Hepatocyte (in vitro differentiated cells): ENCODE measurements around the gene GSAP. TPM values are rescaled to one million over a fixed set of nuclear protein-coding genes. Genes with fewer than 3 reads are reported as not detected.

Source experiments
- DNase-seq: peaks from one replicate; pipeline ENCODE4 v3.0.0-alpha.2; 2016; ENCODE audit warnings: low spot score
- H2AFZ ChIP-seq: fragments of 200-600 bp; sonication (generic); 2 replicates; pipeline ENCODE4 v1.6.0; 2016; ENCODE audit warnings: antibody characterized with exemption, mild to moderate bottlenecking
- H3K27ac ChIP-seq: fragments of 200-600 bp; sonication (generic); 2 replicates; pipeline ENCODE4 v1.5.1; 2016; ENCODE audit warnings: mild to moderate bottlenecking
- H3K27me3 ChIP-seq: fragments of 200-600 bp; sonication (generic); 2 replicates; pipeline ENCODE4 v1.6.1; 2016
- H3K36me3 ChIP-seq: fragments of 200-600 bp; sonication (generic); replicated peaks from 2 replicates; pipeline ENCODE4 v1.5.1; 2016; ENCODE audit warnings: low read depth; ENCODE audit not compliant: insufficient read depth
- H3K4me1 ChIP-seq: fragments of 200-600 bp; sonication (generic); 2 replicates; pipeline ENCODE4 v1.5.1; 2016; ENCODE audit warnings: mild to moderate bottlenecking, moderate library complexity; ENCODE audit not compliant: insufficient read depth
- H3K4me2 ChIP-seq: fragments of 200-600 bp; sonication (generic); 2 replicates; pipeline ENCODE4 v1.6.0; 2016
- H3K4me3 ChIP-seq: fragments of 200-600 bp; sonication (generic); 2 replicates; pipeline ENCODE4 v1.5.1; 2016; ENCODE audit warnings: mild to moderate bottlenecking
- H3K79me2 ChIP-seq: fragments of 200-600 bp; sonication (generic); 2 replicates; pipeline ENCODE4 v1.6.0; 2017; ENCODE audit warnings: mild to moderate bottlenecking
- H3K9me2 ChIP-seq: fragments of 200-600 bp; sonication (generic); replicated peaks from 2 replicates; pipeline ENCODE4 v1.6.0; 2017; ENCODE audit warnings: mild to moderate bottlenecking; ENCODE audit not compliant: insufficient read depth
- H3K9me3 ChIP-seq: fragments of 200-600 bp; sonication (generic); 2 replicates; pipeline ENCODE4 v1.5.1; 2016; ENCODE audit warnings: low read depth, mild to moderate bottlenecking
- H4K20me1 ChIP-seq: fragments of 200-600 bp; sonication (generic); 2 replicates; pipeline ENCODE4 v1.6.0; 2016; ENCODE audit warnings: mild to moderate bottlenecking; ENCODE audit not compliant: insufficient read depth, poor library complexity, severe bottlenecking
- EZH2 ChIP-seq: fragments of 200-600 bp; sonication (generic); IDR thresholded peaks from 2 replicates; pipeline ENCODE4 v1.6.1; 2016; ENCODE audit warnings: antibody characterized with exemption, mild to moderate bottlenecking, borderline replicate concordance
- EZH2phosphoT487 ChIP-seq: fragments of 200-600 bp; sonication (generic); IDR thresholded peaks from one replicate; pipeline ENCODE4 v1.6.1; 2018; ENCODE audit warnings: antibody characterized with exemption, mild to moderate bottlenecking, low read depth, moderate library complexity; ENCODE audit not compliant: unreplicated experiment, severe bottlenecking
- WGBS: methylation state at CpG from one replicate; pipeline ENCODE4 v1.1.6; 2016; ENCODE audit warnings: low lambda C conversion rate; ENCODE audit errors: missing lambda C conversion rate; 5-methylcytosine and 5-hydroxymethylcytosine counted together
- polyA plus RNA-seq: library from polyadenylated mRNA; unstranded; fragments of >200 nt; fragmentation: Nextera tagmentation; extraction: Ambion mirVana; gene quantifications from 2 replicates; pipeline ENCODE4 v1.2.1, GENCODE V29; 2016
- total RNA-seq: library from RNA; depleted of rRNA; stranded (reverse); fragments of >200 nt; gene quantifications from 2 replicates; pipeline ENCODE4 v1.2.3, GENCODE V29; 2014
- TF ChIP-seq, protein P1 (sequence below): fragments of 200-600 bp; sonication (generic); IDR thresholded peaks from 2 replicates; pipeline ENCODE4 v1.5.1; 2016; ENCODE audit warnings: antibody characterized with exemption, mild to moderate bottlenecking; ENCODE audit not compliant: poor library complexity

GSAP gene
- total and polyA plus RNA-seq, 2 experiments from 2014 or later = 9.9 to 11.1 TPM

DNA sequence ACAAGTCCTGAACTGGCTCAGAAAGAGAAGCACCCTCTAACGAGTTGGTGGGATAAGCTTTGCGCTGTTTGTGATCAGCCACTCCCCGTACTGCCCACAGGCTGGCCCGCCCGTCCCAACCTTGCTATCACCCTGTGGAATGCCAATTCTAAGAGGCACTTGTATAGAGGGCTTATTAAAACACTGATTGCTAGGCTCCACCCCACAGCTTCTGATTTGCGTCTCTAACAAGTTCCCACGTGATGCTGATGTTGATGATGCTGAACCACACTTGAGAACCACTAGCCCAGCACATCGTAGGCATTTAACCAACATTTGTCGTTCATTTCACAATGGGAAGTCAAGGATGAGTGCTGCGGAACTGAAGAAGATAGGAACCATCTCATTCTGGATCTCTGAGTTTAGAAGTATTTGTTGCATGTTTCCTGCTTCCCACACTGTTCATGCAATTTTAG, 12.7 kb upstream of the GSAP start:
- peaks cover 13% of the 10 kb centered on the region for H3K4me1 ChIP-seq
- H3K79me2 ChIP-seq = no peaks in the 10 kb centered on the region
- 85% methylated on average over 10 of the region's 10 CpGs for WGBS
- no peak for DNase-seq
- TF ChIP-seq EZH2phosphoT487 (no peak), EZH2 (no peak)
- TF ChIP-seq, protein P1, sequence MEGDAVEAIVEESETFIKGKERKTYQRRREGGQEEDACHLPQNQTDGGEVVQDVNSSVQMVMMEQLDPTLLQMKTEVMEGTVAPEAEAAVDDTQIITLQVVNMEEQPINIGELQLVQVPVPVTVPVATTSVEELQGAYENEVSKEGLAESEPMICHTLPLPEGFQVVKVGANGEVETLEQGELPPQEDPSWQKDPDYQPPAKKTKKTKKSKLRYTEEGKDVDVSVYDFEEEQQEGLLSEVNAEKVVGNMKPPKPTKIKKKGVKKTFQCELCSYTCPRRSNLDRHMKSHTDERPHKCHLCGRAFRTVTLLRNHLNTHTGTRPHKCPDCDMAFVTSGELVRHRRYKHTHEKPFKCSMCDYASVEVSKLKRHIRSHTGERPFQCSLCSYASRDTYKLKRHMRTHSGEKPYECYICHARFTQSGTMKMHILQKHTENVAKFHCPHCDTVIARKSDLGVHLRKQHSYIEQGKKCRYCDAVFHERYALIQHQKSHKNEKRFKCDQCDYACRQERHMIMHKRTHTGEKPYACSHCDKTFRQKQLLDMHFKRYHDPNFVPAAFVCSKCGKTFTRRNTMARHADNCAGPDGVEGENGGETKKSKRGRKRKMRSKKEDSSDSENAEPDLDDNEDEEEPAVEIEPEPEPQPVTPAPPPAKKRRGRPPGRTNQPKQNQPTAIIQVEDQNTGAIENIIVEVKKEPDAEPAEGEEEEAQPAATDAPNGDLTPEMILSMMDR = no peak
- H3K9me3 ChIP-seq = no peaks in the 10 kb centered on the region
- H3K4me3 ChIP-seq = no peak overlapping the region
- H3K36me3 ChIP-seq = no peaks in the 10 kb centered on the region
- H2AFZ ChIP-seq = no peak overlapping the region
- no peaks in the 10 kb centered on the region for H4K20me1 ChIP-seq
- H3K4me2 ChIP-seq = no peak overlapping the region
- no peak overlapping the region for H3K27ac ChIP-seq
- no peaks in the 10 kb centered on the region for H3K9me2 ChIP-seq
- H3K27me3 ChIP-seq = no peaks in the 10 kb centered on the region

DNA sequence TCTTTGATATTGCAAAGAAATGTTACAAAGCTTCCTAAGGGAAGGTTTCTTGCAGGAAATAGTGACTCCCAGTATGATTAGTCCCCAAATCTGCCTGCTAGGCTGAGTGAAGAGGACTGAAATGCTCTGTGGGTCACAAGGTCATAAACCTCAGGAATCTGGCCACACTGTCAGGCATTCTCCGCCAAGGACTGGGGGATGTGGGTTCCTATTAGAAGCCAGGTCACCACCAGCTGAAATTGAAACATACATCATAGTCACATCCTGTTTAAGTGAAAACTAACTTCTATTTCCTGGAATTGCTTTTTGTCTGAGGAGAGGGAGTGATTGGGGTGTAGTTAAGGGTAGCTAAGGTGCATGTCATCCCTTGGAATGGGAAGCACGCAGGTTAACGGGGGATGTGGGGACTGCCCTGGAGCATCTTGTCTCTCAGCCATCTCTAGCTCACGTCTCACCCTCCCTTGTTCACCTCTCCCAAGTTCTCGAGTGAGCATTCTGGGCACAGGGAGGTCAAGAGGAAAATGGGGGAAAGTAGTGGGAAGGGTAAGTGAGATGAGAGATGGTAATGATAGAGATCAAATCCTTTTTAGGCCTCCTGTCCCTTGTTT, 12.0 kb upstream of the GSAP start:
- H3K27ac ChIP-seq = no peak overlapping the region
- no peak for DNase-seq
- H4K20me1 ChIP-seq = no peaks in the 10 kb centered on the region
- no peaks in the 10 kb centered on the region for H3K79me2 ChIP-seq
- no peaks in the 10 kb centered on the region for H3K9me3 ChIP-seq
- no peaks in the 10 kb centered on the region for H3K36me3 ChIP-seq
- no peak overlapping the region for H3K4me2 ChIP-seq
- 74% methylated on average over 5 of the region's 5 CpGs for WGBS
- no peak overlapping the region for H3K4me3 ChIP-seq
- H3K4me1 ChIP-seq = peaks cover 13% of the 10 kb centered on the region
- H3K9me2 ChIP-seq = no peaks in the 10 kb centered on the region
- no peaks in the 10 kb centered on the region for H3K27me3 ChIP-seq
- no peak for TF ChIP-seq EZH2
- TF ChIP-seq, protein P1 = no peak
- no peak for TF ChIP-seq EZH2phosphoT487
- H2AFZ ChIP-seq = no peak overlapping the region

DNA sequence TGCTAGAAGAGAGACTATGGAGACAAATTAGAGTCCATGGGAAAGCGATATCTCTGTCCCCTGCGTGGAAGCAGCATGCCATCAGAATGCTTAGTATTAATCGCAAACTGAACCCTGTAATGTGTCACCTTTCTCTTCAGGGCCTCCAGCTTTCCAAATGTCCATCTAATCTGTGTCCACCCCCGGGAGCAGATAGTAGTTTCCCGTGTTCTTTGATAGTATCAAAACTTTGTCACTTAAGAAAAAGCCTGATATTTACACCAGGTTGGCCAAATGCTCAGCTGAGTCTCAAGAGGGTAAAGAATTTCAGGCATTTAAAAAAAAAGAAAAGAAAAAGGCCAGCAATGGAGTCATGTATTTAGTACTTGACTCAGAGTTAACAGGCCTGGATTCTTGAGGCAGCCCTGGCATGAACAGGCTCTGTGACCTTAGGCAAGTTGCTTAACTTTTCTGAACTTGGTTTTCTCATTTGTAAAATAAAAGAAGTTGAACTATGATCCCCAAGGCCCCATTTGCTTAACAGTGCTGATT, 10.4 kb upstream of the GSAP start:
- Histone ChIP-seq H3K4me1 (peaks cover 13% of the 10 kb centered on the region), H2AFZ (peak overlapping the region; percentile 38), H3K36me3 (no peaks in the 10 kb centered on the region), H3K4me2 (peak overlapping the region; percentile 61), H3K9me2 (no peaks in the 10 kb centered on the region), H3K27ac (peak overlapping the region; percentile 10), H3K27me3 (no peaks in the 10 kb centered on the region), H3K4me3 (no peak overlapping the region), H3K79me2 (no peaks in the 10 kb centered on the region), H4K20me1 (no peaks in the 10 kb centered on the region), H3K9me3 (no peaks in the 10 kb centered on the region)
- WGBS = 37% methylated on average over 5 of the region's 5 CpGs
- DNase-seq = no peak
- TF ChIP-seq EZH2 (no peak), EZH2phosphoT487 (no peak)
- TF ChIP-seq, protein P1 = no peak
